WTC11 (cell line): ENCODE data around the gene KCNMA1.

Experiments
- E2F1 ChIP-seq: sonication (generic); formaldehyde crosslinking; IDR thresholded peaks from 2 replicates; pipeline ENCODE4 v1.8.0; 2022; ENCODE audit warnings: mild to moderate bottlenecking, missing genetic modification reagents
- E2F4 ChIP-seq: sonication (generic); formaldehyde crosslinking; IDR thresholded peaks from 2 replicates; pipeline ENCODE4 v1.8.1; 2022; ENCODE audit warnings: low read depth, mild to moderate bottlenecking, moderate library complexity, missing genetic modification reagents, borderline replicate concordance
- IRF1 ChIP-seq: sonication (generic); formaldehyde crosslinking; IDR thresholded peaks from 2 replicates; pipeline ENCODE4 v1.8.0; 2023; ENCODE audit warnings: missing genetic modification reagents
- MAX ChIP-seq: sonication (generic); formaldehyde crosslinking; IDR thresholded peaks from 2 replicates; pipeline ENCODE4 v1.8.0; 2022; ENCODE audit warnings: mild to moderate bottlenecking, missing genetic modification reagents
- NR3C1 ChIP-seq: sonication (generic); formaldehyde crosslinking; conservative IDR thresholded peaks from 2 replicates; pipeline ENCODE4 v1.8.1; 2023; ENCODE audit warnings: low read depth, mild to moderate bottlenecking, missing genetic modification reagents
- TF ChIP-seq, protein P1 (sequence below): fragments of 200-600 bp; IDR thresholded peaks from 2 replicates; pipeline ENCODE4 v1.8.0; 2022; ENCODE audit warnings: antibody characterized with exemption

DNA sequence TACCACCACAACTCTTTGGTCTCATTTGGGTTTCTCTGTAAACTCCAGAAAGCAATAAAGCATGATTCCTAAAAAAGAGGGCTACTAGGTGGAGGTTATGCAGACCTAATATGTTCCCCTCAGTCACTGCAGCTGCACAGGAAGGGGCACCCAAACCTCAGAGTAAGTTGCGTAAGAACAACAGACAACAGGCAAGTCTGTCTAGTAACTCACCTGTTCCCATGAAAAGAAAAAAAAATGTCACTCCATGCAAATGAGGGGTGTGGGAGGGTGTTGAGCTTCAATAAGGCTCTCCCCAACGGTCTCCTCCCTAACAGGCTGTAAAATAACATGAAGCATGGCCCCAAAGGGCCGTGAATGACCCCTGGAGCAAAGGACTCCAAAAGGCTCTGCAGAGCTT is 461.4 kb downstream of the KCNMA1 start:
- no peak for TF ChIP-seq NR3C1 (CRISPR knock-in tag)
- TF ChIP-seq, protein P1, sequence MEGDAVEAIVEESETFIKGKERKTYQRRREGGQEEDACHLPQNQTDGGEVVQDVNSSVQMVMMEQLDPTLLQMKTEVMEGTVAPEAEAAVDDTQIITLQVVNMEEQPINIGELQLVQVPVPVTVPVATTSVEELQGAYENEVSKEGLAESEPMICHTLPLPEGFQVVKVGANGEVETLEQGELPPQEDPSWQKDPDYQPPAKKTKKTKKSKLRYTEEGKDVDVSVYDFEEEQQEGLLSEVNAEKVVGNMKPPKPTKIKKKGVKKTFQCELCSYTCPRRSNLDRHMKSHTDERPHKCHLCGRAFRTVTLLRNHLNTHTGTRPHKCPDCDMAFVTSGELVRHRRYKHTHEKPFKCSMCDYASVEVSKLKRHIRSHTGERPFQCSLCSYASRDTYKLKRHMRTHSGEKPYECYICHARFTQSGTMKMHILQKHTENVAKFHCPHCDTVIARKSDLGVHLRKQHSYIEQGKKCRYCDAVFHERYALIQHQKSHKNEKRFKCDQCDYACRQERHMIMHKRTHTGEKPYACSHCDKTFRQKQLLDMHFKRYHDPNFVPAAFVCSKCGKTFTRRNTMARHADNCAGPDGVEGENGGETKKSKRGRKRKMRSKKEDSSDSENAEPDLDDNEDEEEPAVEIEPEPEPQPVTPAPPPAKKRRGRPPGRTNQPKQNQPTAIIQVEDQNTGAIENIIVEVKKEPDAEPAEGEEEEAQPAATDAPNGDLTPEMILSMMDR = no peak
- no peak for TF ChIP-seq MAX
- no peak for TF ChIP-seq E2F4 (CRISPR knock-in tag)
- no peak for TF ChIP-seq E2F1 (CRISPR knock-in tag)
- TF ChIP-seq IRF1 (CRISPR knock-in tag) = no peak
